HG02852 (cell line): ENCODE measurements around the gene ALOX15B.

Experiments
- ATAC-seq: cut with Tn5 transposase; IDR thresholded peaks from one replicate; pipeline ENCODE4 v1.9.1; 2021; ENCODE audit warnings: mild to moderate bottlenecking, moderate library complexity; ENCODE audit not compliant: unreplicated experiment

ALOX15B gene

GRCh38 chr17:8038954-8039610 lies at the start of gene ALOX15B:
Gene ALOX15B (plus strand): TSS chr17:8039059. CDS start chr17:8039156, 97 bp downstream.
- no peak for ATAC-seq

GRCh38 chr17:7989781-7990655 lies 48.8 kb upstream of the ALOX15B start:
- peak; percentile 73 for ATAC-seq

GRCh38 chr17:7992516-7992915 lies 46.3 kb upstream of the ALOX15B start:
- no peak for ATAC-seq

- no peak for ATAC-seq
Measured at GRCh38 chr17:7992924-7993323, 45.9 kb upstream of the ALOX15B start.

- no peak for ATAC-seq
Measured at GRCh38 chr17:7993972-7994589, 44.8 kb upstream of the ALOX15B start.

GRCh38 chr17:7995724-7996123 lies 43.1 kb upstream of the ALOX15B start:
- ATAC-seq = no peak

- ATAC-seq = no peak
Measured at GRCh38 chr17:7997186-7997585, 41.7 kb upstream of the ALOX15B start.

GRCh38 chr17:8001976-8002720 lies 36.7 kb upstream of the ALOX15B start, which contains the start of gene GUCY2D:
Gene GUCY2D (plus strand): TSS chr17:8002615. CDS start chr17:8003048, 433 bp downstream.
- no peak for ATAC-seq

GRCh38 chr17:8002721-8003593 lies 35.9 kb upstream of the ALOX15B start:
- ATAC-seq = no peak

- ATAC-seq = no peak
Measured at GRCh38 chr17:8003594-8004181, 35.2 kb upstream of the ALOX15B start.

GRCh38 chr17:8004899-8005298 lies 34.0 kb upstream of the ALOX15B start:
- ATAC-seq = no peak

- no peak for ATAC-seq
Measured at GRCh38 chr17:8005357-8005756, 33.5 kb upstream of the ALOX15B start.

- no peak for ATAC-seq
Measured at GRCh38 chr17:8005967-8006730, 32.7 kb upstream of the ALOX15B start.

- no peak for ATAC-seq
Measured at GRCh38 chr17:8006836-8007680, 31.8 kb upstream of the ALOX15B start.

GRCh38 chr17:8007836-8008235 lies 31.0 kb upstream of the ALOX15B start:
- no peak for ATAC-seq

- no peak for ATAC-seq
Measured at GRCh38 chr17:8012045-8012580, 26.7 kb upstream of the ALOX15B start.

GRCh38 chr17:8012996-8013640 lies 25.7 kb upstream of the ALOX15B start:
- ATAC-seq = no peak
